ENCODE measurements around the gene GNPTAB. TPM values are rescaled to one million over a fixed set of nuclear protein-coding genes. Genes with fewer than 3 reads are reported as not detected.

GNPTAB gene
- total and polyA plus RNA-seq, 2 of the 4 experiments (the other 2 are of a cell fraction), result 16.0 to 24.2 TPM

DNA sequence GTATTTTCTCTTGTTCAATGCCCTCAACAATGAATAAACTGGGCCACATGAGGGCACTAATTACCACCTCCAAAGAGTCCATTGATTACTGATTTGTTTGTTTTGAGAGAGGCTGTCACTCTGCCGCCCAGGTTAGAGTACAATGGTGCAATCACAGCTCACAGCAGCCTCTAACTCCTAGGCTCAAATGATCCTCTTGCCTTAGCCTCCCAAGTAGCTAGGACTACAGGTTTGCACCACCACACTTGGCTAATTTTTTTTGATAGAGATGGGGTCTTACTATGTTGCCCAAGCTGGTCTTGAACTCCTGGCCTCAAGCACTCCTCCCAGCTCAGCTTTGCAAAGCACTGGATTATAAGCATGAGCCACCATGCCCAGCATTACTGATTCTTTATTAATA, 63.2 kb downstream of the GNPTAB start:
- no peak overlapping the region for H3K4me3 ChIP-seq (ENCODE audit: insufficient read depth, low read depth, low read length)
- no peak overlapping the region for H3K23ac ChIP-seq (ENCODE audit: low read depth, low read length)
- no peak overlapping the region for H3K27ac ChIP-seq (ENCODE audit: insufficient read depth, low read length)
- H2BK15ac ChIP-seq (ENCODE audit: low read depth, low read length), result no peak overlapping the region
- ChIA-PET CTCF (interaction anchor here (1.1 to 1.8 kb wide), 4 partner anchors 8 to 63 kb away, joined by 3 to 5 read pairs (median 4); partner anchors contain the start of gene GNPTAB), POLR2A (ENCODE audit: unreplicated experiment) (no interaction called here)
- no peaks in the 10 kb centered on the region for H3K4me1 ChIP-seq (ENCODE audit: control insufficient read depth, insufficient read depth, low read length)
- ATAC-seq (ENCODE audit: low read depth) (no peak), DNase-seq (no peak)
- no peak overlapping the region for H2BK5ac ChIP-seq (ENCODE audit: low read depth, low read length, poor library complexity, severe bottlenecking)
- no peaks in the 10 kb centered on the region for H3K27me3 ChIP-seq (ENCODE audit: control insufficient read depth, insufficient read depth, low read length)
- H3K79me1 ChIP-seq (ENCODE audit: low read depth in 1 of 2, low read length in 2 of 2), result no peaks in the 10 kb centered on the region
- no peak overlapping the region for H3K14ac ChIP-seq (replicated peaks; ENCODE audit: low read depth, low read length)
- H3K9me3 ChIP-seq (ENCODE audit: control insufficient read depth, insufficient read depth, low read length), result no peaks in the 10 kb centered on the region
- intact Hi-C loops (cut with micrococcal nuclease), result no loop called here
- no peak overlapping the region for H4K91ac ChIP-seq (ENCODE audit: insufficient read depth, low read depth, low read length)
- WGBS, 2 experiments (ENCODE audit: extremely low coverage in 2 of 2, insufficient read length in 1 of 2), result no CpG with 5 or more reads among the region's 1 CpG
- H2AK5ac ChIP-seq (ENCODE audit: low read depth, low read length), result no peak overlapping the region
- H2AFZ ChIP-seq (replicated peaks; ENCODE audit: low read length, poor library complexity), result no peak overlapping the region
- H4K8ac ChIP-seq (ENCODE audit: low read depth in 2 of 2, low read length in 2 of 2), result no peak overlapping the region
- no peak overlapping the region for H2BK120ac ChIP-seq (ENCODE audit: low read depth, low read length)
- dilution Hi-C loops (cut with HindIII; ENCODE audit: low sequenced_read_pairs, unreplicated experiment), result no loop called here
- H2AK9ac ChIP-seq (replicated peaks; ENCODE audit: low read depth, low read length, poor library complexity), result no peak overlapping the region
- no peak for TF ChIP-seq MAZ (IDR thresholded peaks at IDR 0.05; ENCODE audit: borderline replicate concordance, low read depth, low read length)
- no peak for TF ChIP-seq MAFK (IDR thresholded peaks at IDR 0.05; ENCODE audit: low read depth, low read length)
- TF ChIP-seq, protein P1, sequence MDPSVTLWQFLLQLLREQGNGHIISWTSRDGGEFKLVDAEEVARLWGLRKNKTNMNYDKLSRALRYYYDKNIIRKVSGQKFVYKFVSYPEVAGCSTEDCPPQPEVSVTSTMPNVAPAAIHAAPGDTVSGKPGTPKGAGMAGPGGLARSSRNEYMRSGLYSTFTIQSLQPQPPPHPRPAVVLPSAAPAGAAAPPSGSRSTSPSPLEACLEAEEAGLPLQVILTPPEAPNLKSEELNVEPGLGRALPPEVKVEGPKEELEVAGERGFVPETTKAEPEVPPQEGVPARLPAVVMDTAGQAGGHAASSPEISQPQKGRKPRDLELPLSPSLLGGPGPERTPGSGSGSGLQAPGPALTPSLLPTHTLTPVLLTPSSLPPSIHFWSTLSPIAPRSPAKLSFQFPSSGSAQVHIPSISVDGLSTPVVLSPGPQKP (IDR thresholded peaks at IDR 0.05; ENCODE audit: borderline replicate concordance, low read depth, low read length), result no peak
- TF ChIP-seq FOS (IDR thresholded peaks at IDR 0.05; ENCODE audit: low read depth, low read length), result no peak
- TF ChIP-seq CHD1 (IDR thresholded peaks at IDR 0.05; ENCODE audit: low read depth, low read length), result no peak
- TF ChIP-seq SMC3 (IDR thresholded peaks at IDR 0.05; ENCODE audit: low read depth, low read length), result no peak
- TF ChIP-seq NFE2L2 (IDR thresholded peaks at IDR 0.05; ENCODE audit: low read depth, low read length), result no peak
- TF ChIP-seq, protein P2, sequence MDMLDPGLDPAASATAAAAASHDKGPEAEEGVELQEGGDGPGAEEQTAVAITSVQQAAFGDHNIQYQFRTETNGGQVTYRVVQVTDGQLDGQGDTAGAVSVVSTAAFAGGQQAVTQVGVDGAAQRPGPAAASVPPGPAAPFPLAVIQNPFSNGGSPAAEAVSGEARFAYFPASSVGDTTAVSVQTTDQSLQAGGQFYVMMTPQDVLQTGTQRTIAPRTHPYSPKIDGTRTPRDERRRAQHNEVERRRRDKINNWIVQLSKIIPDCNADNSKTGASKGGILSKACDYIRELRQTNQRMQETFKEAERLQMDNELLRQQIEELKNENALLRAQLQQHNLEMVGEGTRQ (IDR thresholded peaks at IDR 0.05; ENCODE audit: low read depth, low read length), result no peak
- no peak for TF ChIP-seq MXI1 (IDR thresholded peaks at IDR 0.05; ENCODE audit: borderline replicate concordance, low read depth, low read length)
- no peak for TF ChIP-seq RCOR1 (IDR thresholded peaks at IDR 0.05; ENCODE audit: insufficient replicate concordance, low read length)
- no peak for TF ChIP-seq CEBPB (IDR thresholded peaks at IDR 0.05; ENCODE audit: low read depth, low read length)
- no peak for TF ChIP-seq RAD21 (IDR thresholded peaks at IDR 0.05; ENCODE audit: low read length)
- H3K56ac ChIP-seq (ENCODE audit: extremely low read depth, insufficient read depth, low read length), result no peak overlapping the region
- H2BK20ac ChIP-seq (ENCODE audit: low read depth, low read length), result no peak overlapping the region
- no TSS peak for BruUV-seq (replicated peaks)
- no peaks in the 10 kb centered on the region for H4K20me1 ChIP-seq (ENCODE audit: insufficient read depth, low read length)
- H4K5ac ChIP-seq (ENCODE audit: low read depth, low read length), result no peak overlapping the region
- H3K4ac ChIP-seq (ENCODE audit: low read depth, low read length), result no peak overlapping the region
- no peak overlapping the region for H3K9ac ChIP-seq (ENCODE audit: low read depth, low read length)
- no peak overlapping the region for H3K4me2 ChIP-seq (ENCODE audit: low read depth, low read length)
- H3K9me1 ChIP-seq (ENCODE audit: insufficient read depth, low read length), result no peaks in the 10 kb centered on the region; the same call in 1 of the 2 replicates
- peaks cover 13% of the 10 kb centered on the region for H3K36me3 ChIP-seq (ENCODE audit: control insufficient read depth, insufficient read depth, low read length)
- in situ Hi-C loops (cut with MboI; ENCODE audit: low sequenced_read_pairs), result loop anchor here (10.0 kb wide), 1 partner anchor 353 kb away; no protein-coding TSS in a partner anchor
- no peak overlapping the region for H3K18ac ChIP-seq (ENCODE audit: low read depth, low read length)
